Activated naive CD8-positive, alpha-beta T cell treated with anti-CD3 and anti-CD28 coated beads for 36 hours (primary cell): ENCODE results near the gene CFAP206. TPM values are rescaled to one million over a fixed set of nuclear protein-coding genes. Genes with fewer than 3 reads are reported as not detected.

Source experiments
- total RNA-seq, 2 experiments: library from RNA; stranded (reverse); gene quantifications; one replicate each; pipeline ENCODE4 v1.2.3, GENCODE V29; 2021

The CFAP206 gene
- total RNA-seq, 2 experiments from 2014 or later: not detected

Other genes with a start within 250 kb of the CFAP206 start
- 1 to 10 TPM; 8.1 to 9.6 TPM for gene SMIM8, start 85.4 kb upstream of the CFAP206 start, total RNA-seq
- not detected for gene GJB7, start 78.7 kb upstream of the CFAP206 start, total RNA-seq
- gene C6orf163, start 63.2 kb upstream of the CFAP206 start, total RNA-seq: 1 to 10 TPM in 1 of 2 experiments, under 1 TPM in 1; 0.98 to 1.5 TPM
- gene SLC35A1, start 65.0 kb downstream of the CFAP206 start, total RNA-seq: 1 to 10 TPM; 7.9 to 8.6 TPM
- gene RARS2, start 182.0 kb downstream of the CFAP206 start, total RNA-seq: 10 to 100 TPM; 19.5 to 21.8 TPM
- gene ORC3, start 182.2 kb downstream of the CFAP206 start, total RNA-seq: 10 to 100 TPM; 35.4 to 37.4 TPM